Body of pancreas (tissue), 4 donors: ENCODE data around the gene ARHGAP42.

Experiments
- POLR2A ChIP-seq, 3 donors: fragments of 450-650 bp; IDR thresholded peaks; one replicate each; pipeline ENCODE4 v1.6.1; 2016; ENCODE audit warnings: antibody characterized with exemption in 3 of 3, mild to moderate bottlenecking in 2 of 3
- TF ChIP-seq, protein P1 (sequence below), 7 experiments: fragments of 450-650 bp in 4 of 7; fragments of 200-600 bp in 3 of 7; sonication (generic) in 3 of 7; IDR thresholded peaks; one replicate each; pipeline ENCODE4 v1.5.1; 2016 to 2019; ENCODE audit warnings: antibody characterized with exemption in 7 of 7

DNA sequence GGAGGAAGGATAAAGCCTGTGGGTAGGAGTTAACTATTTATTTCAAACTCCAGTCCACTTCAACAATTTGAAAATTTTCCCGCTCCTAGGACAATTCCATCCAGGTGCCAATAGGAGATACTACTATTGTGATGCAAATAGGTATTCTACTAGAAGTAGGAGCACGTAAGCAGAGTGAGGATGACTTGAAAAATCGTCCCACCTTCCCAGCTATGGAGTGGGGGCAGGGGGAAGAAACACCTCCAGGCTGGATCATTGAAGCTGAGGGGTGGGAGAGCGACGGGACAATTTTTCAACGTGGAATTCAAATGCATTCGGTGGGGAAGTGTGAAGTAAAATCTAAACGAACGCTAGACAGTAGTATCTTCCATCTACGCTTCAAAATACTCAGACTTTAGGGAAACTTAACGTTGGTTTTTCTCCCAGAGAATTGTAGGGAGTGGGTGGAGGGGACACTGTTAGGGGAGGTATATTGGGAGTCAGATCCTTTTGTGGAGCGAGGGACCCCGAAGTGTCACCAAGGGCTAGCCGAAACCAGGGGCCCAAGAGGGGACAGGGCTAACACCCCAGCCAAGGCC is 523 bp upstream of the ARHGAP42 start:
- TF ChIP-seq, protein P1, sequence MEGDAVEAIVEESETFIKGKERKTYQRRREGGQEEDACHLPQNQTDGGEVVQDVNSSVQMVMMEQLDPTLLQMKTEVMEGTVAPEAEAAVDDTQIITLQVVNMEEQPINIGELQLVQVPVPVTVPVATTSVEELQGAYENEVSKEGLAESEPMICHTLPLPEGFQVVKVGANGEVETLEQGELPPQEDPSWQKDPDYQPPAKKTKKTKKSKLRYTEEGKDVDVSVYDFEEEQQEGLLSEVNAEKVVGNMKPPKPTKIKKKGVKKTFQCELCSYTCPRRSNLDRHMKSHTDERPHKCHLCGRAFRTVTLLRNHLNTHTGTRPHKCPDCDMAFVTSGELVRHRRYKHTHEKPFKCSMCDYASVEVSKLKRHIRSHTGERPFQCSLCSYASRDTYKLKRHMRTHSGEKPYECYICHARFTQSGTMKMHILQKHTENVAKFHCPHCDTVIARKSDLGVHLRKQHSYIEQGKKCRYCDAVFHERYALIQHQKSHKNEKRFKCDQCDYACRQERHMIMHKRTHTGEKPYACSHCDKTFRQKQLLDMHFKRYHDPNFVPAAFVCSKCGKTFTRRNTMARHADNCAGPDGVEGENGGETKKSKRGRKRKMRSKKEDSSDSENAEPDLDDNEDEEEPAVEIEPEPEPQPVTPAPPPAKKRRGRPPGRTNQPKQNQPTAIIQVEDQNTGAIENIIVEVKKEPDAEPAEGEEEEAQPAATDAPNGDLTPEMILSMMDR (IDR thresholded peaks at IDR 0.05) = no peak
- no peak for TF ChIP-seq POLR2A (IDR thresholded peaks at IDR 0.05)
